Stimulated activated CD8-positive, alpha-beta memory T cell treated with anti-CD3 and anti-CD28 coated beads, Interleukin-12 subunit alpha, Interleukin-12 subunit beta, amount 100 ng/mL, for 24 hours (primary cell): ENCODE results near the gene CDK5RAP1.

Source experiments
- DNase-seq: peaks from one replicate; pipeline ENCODE4 v3.0.0-alpha.2; 2020; ENCODE audit errors: extremely low read depth

The CDK5RAP1 gene

DNA sequence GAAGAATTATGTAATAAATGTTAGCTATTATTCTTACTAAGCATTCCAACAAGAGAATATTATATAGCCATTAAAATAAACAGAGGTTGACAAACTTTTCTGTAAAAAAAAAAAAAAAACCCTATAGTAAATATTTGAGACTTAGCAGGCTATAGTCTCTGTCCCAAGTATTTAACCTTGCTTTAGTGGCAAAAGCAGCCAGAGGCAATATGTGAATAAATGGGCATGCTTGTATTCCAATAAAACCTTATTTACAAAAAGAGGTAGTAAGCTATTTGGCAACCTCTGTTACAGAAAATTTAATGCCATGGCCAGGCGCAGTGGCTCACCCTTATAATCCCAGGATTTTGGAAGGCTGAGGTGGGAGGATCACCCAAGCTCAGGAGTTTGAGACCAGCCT lies 14.6 kb downstream of the CDK5RAP1 start:
- no peak for DNase-seq

DNA sequence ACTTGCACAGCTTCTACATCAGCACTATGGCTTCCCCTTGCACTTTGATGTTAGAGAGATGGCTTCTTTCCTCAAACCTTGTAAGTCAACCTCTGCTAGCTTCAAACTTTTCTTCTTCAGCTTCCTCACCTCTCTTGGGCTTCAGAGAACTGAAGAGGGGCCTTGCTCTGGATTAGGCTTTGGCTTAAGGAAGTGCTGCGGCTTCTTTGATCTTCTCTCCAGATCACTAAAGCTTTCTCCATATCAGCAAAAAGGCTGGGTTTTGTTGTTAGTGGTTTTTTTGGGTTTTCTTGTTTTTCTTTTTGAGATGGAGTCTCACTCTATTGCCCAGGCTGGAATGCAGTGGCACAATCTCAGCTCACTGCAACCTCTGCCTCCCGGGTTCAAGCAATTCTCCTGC lies 24.0 kb downstream of the CDK5RAP1 start:
- no peak for DNase-seq

DNA sequence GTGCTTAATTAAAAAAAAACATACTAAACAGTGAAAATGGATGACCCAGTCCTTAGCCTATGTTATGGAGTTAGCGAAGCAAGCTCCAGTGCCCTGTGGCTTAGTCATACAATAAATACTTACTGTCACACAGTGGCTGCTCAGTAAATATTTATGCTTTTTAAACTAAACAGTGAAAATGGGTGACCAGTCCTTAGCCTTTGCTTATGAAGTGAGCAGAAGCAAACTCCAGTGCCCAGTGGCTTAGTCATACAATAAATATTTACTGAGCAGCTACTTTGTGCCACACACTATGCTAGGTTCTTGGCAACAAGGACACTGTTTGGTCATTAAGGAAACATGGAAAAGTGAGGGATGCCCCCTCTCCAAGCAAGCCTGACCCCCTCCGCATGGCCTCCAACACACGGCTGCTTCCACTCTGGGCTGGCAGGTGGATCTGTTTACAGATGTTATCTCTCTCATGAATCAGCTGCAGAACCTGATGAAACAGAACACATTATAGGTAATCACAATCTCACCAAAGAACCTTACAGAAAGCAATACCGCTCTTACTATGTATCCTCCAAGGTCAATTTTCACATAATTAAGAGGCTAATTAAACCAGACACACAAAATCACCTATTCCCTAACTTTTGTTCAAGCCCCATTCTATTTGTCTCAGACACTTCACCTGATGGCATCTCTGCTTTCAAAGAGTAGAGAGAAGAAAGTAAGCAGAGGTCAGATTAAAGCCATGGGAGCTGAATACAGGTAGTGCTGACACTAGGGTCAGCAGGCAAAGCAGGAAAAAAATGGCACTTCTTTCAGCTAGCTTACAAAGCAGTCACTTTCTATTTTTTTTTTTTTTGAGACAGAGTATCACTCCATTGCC lies 27.3 kb downstream of the CDK5RAP1 start:
- DNase-seq, result no peak

DNA sequence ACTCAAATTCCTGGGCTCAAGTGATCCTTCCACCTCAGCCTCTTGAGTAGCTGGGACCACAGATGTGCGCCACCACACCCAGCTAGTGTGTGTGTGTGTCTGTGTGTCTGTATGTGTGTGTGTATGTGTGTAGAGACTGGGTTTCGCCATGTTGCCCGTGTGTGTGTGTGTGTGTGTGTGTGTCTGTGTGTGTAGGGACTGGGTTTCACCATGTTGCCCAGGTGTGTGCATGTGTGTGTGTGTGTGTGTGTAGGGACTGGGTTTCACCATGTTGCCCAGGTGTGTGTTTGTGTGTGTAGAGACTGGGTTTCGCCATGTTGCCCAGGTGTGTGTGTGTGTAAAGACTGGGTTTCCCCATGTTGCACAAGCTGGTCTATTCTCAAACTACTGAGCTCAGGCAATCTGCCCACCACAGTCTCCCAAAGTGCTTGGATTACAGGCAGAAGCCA lies 28.3 kb downstream of the CDK5RAP1 start:
- DNase-seq, result no peak

DNA sequence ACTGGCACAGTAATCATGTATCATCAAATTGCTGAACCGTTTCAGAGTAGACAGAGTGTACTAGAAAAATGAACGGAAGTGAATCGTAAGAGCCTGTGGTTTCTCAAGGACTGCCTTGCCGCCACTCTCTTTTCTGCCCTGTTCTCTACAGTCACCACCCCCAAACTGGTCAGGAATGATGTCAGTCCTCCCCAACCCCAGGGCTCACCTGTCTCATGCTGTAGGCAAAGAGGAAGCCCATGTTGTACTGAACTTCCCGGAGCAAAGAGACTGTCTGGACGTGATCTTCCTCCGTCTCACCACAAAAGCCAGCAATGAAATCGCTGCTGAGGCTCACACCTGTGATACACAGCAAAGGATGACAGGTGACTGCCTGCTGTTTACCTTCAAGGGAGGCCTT lies 31.0 kb downstream of the CDK5RAP1 start:
- no peak for DNase-seq

- DNase-seq, result no peak
Observed at GRCh38 chr20:33362898-33363297, 38.4 kb downstream of the CDK5RAP1 start.

DNA sequence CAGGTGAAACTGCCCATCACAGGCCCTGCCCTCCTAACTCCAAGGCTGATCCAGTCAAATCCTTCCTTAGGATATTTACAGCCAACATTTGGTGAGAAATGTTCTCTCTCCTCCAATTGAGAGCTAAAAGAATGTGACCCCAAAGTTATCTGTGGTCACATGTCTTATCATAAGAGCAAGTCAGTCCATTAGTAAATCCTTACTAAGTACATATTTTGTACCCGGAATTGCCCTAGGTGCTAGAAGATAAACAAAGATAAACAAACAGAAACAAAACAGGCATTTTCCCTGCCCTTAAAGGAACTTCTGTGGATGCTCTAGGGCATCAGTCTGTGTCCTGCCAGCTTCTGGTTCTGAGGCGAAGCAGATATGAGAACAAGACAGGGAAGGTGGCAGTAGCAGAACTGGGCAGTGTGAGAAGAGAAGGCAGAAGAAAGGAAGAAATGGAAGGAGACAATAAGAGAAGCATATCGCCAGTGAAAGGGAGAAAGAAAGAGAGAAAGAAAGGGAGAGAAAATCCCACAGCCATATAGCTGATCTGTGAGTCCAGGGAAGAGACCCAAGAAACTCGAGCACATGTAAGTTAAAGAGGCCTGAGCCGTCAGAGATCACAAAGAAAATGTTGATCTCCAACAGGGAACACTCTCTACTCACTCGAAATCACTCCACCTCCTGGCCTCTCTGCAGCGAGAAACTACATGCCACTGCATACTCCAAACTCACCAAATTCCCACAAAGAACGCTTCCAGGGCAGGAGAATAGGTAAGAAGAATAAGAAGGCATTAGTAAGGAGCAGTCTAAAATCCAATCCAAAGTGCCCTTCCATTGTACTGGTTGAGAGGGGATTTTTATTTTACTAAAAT lies 41.7 kb downstream of the CDK5RAP1 start:
- no peak for DNase-seq

GRCh38 chr20:33353013-33353402 lies 48.3 kb downstream of the CDK5RAP1 start:
- no peak for DNase-seq

- no peak for DNase-seq
Observed at GRCh38 chr20:33352258-33353012, 48.9 kb downstream of the CDK5RAP1 start.

GRCh38 chr20:33351696-33352095 lies 49.6 kb downstream of the CDK5RAP1 start:
- no peak for DNase-seq

DNA sequence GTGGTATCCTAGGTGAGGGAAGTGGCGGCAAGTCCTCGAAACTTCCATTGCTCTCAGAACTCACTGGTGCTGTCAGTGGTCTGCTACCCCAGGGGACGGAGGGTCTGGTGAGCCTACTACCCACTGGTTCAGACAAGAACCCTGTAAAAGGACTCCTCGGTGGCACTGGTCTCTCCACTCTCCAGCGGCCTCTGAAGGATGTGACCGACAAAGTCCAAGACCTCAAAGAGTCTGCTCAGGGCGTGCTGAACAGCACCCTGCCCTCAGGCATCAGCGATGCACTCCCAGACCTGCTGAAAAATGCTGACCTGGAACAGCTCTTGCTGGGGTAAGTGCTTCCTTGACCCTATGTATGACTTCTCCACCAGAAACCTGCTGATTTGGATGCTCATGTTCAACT lies 51.8 kb downstream of the CDK5RAP1 start:
- DNase-seq, result no peak

DNA sequence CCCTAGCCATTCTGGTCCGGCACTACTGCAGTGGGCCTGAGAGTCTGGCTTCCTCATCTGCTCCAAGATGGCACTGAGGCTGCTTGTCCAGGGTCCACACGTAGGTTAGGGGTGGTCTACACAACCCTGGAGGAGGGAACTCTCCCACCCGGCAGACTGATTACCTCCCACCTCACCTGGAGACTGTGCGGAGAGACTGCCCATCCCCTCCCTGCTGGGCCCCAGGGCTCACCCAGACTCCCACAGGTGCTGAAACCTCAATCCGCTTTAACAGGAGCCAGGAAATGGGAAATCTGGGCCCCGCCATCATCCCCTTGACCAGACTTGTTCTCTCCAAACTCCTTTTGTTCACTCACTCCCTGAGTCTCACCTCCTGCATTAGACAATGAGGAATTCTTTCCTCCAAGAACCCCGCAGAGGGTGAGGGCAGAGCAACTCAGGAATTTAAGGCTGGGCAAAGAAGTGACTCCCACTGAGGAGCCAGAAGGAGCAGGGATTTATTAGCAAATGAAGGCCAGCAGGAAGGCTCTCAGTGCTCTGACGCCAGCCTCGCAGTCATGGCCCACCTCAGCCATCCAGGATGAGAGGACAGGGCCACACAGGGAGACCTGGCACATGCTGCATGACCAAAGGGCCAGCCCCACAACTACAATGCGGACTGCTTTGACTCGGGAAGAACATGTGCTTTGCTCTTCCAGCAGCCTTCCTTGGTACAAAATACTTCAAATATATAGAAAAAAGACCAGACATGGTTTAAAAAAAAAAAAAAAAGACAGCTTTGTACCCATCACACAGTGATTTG lies 53.0 kb downstream of the CDK5RAP1 start:
- no peak for DNase-seq

DNA sequence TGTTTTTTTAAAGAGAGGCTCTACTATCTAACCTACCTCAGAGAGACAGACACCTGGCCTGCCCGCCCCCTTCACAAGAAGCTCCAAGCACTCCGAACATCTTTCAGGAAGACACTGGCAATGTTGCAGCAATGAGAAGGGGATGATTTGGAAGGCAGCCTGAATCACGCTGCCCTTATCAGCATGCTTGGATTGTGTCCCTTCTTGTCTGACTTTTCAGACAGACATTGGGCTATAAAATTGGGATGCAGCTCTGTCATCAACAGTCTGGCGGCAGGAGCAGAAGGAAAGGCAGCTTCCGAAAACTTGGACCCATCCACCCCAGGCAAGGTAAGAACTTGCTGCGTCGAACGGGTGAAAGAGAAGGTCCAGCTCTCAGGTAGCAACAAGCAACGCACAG lies 56.0 kb downstream of the CDK5RAP1 start:
- no peak for DNase-seq

DNA sequence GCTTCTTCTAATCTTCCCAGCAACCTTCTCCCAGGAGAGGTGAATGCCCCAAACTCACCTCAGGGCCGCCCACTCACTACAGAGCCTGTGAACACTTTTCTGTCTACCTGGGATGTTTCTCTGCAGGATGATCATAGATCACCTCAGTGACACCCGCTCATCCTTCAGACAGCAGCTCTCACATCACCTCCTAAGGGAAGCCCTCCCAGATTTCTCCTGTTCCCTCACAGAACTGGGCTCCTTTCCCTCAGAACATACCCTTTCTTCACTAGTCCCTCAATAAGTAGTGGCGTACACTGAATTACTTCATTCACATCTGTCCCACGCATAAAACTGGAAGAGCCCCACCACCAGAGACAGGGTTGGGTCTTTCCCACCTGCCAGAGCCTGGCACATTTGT lies 57.8 kb downstream of the CDK5RAP1 start:
- no peak for DNase-seq

DNA sequence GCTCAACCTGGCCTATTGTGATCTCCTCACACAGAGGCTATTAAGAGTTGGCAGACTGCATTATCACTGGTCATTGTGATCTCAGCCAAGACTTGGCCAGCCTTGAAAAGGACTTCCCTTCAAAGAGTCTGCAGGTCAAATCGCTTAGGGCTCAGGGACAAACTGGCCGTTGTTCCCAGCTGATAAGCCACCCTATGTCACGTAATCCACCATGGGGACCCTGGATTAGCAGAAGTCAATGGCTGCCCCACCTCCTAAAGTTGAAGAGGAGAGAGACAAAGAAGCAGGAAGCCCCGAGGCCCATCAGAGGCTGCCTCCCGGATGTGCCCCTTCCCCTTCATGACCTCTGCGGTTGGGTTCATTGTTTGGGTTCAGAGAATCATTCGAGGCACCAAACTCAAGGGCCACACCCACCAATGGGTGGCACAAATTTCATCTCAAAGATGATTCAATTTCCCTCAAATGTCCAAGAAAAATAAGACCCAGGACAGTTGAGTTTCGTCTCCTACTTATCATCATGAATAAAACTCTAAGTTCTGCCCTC lies 61.7 kb downstream of the CDK5RAP1 start:
- no peak for DNase-seq

GRCh38 chr20:33338467-33339258 lies 62.7 kb downstream of the CDK5RAP1 start:
- no peak for DNase-seq

- DNase-seq, result no peak
Observed at GRCh38 chr20:33337531-33338165, 63.7 kb downstream of the CDK5RAP1 start.

DNA sequence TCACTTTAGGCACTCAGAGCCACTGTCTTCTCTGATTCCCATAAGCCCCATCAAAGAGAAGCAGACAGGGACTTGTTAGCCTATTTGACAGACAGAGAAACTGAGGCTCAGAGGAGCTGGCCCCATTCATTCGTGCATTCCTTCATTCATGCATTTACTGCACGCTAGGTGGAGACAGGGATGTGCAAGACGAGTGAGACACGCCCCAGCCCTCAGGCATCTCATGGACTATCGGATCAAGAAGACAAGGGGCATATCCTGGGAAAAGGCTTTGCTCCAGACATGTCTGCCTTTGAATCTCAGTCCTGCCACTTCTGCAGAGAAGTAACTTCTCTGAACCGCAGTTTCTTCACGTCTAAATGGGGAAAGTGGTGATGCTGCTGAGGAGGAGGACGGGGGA lies 64.2 kb downstream of the CDK5RAP1 start:
- no peak for DNase-seq

DNA sequence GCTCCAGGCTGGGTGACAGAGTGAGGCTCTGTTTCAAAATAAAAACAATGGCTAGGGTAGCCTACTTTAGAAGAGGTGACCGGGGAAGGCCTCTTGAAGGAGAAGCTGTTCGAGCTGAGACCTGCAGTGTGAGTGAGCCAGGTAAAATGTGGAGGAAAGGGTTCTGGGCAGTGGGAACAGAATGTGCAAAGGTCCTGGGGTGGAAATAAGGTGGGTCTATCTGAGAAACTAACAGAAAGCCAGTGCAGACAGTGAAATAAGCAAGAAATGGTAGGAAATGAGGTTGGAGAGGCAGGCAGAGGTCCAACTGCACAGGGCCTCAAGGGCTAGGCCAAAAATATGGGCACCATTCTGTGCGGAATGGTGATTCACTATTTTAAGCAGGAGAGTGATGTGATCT lies 64.9 kb downstream of the CDK5RAP1 start:
- DNase-seq, result no peak

- no peak for DNase-seq
Observed at GRCh38 chr20:33334111-33334510, 67.2 kb downstream of the CDK5RAP1 start.
